C1 segment of cervical spinal cord (tissue), 14 donors: Measurements from ENCODE around the gene CAPN5.
"Not testable (repeated sequence)": the region's sequence is repeated elsewhere in the genome, so short reads cannot be mapped to it uniquely, and the experiment has no call there.

Experiments
- DNase-seq, 14 donors: peaks; one replicate each; lab custom pipeline; 2025; lab: John Stamatoyannopoulos, UW

The CAPN5 gene

DNA sequence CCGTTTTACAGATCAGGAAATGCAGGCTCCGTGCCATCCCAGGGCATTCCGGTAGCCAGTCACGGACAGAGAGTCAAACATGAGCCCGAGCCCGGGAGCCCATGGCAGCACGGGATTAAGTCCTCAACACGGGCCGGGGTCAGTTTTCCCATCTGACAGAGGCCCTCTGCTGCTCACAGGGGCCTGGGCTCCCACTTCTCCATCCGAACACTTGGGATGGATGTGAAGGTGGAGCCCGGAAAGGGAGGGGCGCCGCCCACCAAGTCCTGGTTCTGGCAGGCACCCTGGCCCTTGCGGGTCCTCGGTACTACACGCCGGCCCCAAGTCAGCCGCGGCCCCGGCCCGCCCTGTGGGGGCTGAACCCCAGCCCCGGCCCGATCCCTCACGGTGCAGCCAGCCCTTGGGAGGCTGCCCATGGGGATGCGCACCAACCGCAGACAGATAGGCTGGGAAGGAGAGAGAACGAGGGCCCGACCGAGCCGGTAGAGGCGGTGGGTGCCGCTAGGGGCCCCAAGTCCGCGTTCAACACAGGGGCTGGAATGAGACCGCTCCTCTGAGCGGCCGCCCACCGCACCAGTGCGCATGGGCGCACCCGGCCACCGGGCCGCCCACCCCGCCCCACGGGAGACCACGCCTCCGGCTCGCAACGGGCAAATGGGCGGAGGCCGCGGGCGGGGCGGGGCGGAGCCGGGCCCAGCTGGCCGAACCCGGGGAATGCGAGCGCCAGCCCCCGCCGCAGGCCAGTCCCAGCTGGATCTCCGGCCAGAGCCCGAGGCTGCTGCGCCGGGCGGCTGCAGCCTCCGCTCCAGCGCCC, at the start of gene CAPN5:
Gene CAPN5 (plus strand): TSS at position 743 of the 814 bp plus-strand sequence. CDS start 17,916 bp downstream, outside the sequence.
- peak; percentile 27 to 96 (median 86) for DNase-seq

DNA sequence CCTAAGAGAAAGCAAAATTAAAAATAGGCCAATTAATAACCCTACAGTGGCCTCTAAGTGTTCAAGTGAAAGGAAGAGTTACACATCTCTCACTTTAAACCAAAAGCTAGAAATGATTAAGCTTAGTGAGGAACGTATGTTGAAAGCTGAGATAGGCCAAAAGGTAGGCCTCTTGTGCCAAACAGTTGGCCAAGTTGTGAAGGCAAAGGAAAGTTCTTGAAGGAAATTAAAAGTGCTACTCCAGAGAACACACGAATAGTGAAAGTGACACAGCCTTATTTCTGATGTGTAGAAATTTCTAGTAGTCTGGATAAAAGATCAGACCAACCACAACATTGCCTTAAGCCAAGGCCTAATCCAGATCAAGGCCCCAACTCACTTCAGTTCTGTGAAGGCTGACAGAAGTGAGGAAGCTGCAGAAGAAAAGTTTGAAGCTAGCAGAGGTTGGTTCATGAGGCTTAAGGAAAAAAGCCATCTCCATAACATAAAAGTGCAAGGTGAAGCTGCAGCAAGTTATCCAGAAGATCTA, 48.3 kb upstream of the CAPN5 start:
- DNase-seq, result not testable (repeated sequence)

DNA sequence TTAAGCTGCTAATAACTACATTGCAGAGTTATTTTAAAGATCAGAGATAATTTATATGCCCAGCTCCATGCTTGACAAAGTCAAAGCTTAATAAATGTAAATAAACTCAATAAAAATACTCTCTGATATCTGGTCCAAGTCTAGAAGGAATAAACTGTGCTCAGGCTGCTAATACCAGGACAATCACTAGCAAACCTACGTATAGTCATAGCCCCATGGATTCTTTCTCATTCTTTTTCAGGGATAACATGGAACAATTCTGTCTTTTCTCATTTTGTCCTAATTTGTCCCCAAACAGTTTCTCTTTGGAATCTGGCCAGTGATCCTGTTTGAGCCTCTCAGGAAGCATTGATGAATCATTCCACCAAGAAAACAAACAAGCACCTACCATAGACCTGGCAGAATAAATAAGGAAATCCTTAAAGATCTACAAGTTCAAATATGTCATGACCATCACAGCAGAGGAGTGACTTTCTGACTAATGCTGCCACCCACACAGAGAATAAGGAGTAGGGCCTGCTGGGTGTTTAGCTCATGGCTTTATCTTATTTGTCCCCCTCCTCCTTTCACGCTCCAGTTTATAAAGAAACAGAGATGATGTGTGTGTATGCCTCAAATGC, 46.7 kb upstream of the CAPN5 start:
- no peak for DNase-seq

DNA sequence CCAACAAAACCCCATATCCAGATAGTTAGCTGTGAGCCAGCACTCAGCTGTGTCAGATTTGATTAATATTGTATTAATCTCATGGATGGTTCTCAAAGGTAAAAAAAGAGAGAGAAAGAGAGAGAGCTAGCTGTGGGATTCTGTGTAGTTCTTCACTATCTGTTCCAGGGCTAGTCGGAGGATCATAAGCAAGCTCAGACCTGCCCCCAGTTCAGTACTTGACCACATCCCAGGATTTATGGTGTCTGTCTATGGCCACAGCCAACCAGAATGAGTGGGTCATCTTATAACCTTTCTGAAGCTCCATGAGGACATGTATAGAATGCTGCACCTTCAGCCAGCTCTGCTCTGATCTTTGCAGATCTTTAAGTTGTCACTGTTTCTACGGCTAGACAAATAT, 46.0 kb upstream of the CAPN5 start:
- no peak for DNase-seq

DNA sequence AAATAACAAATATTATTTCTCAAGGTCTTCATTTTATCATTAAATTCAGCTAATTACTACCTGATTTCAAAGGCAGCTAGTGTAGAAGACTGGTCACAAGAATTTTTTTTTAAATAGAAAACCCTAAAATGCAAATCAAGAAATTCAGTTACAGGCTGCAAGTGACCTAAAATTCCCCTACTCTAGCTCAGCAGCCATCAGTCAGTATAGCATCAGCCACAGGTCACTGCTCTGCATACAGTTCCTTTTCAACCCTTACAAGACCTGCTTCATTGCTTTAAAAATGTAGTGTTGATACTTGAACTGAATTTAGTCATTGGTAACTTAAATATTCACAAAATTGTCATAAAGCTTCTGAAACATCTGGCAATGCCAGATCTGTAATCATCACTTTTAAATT, 42.0 kb upstream of the CAPN5 start:
- no peak for DNase-seq

DNA sequence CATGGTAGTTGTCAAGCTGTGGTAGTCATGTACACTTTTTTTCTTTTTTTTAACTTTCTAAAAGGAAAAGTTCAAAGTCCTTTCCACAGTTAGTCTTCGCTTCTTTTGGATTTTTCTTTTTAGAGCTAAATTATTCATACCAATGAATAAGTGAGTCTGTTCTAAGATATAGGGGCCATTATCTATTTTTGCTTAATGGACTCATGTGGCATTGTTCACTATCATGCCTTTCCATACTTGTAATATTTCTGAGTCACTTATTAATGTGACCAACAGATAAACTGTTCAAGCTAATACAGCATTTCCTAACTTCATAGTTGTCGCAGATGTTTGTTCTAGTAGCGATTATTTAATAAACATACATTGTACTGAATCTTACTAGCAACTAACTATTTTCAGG, 40.5 kb upstream of the CAPN5 start:
- no peak for DNase-seq

DNA sequence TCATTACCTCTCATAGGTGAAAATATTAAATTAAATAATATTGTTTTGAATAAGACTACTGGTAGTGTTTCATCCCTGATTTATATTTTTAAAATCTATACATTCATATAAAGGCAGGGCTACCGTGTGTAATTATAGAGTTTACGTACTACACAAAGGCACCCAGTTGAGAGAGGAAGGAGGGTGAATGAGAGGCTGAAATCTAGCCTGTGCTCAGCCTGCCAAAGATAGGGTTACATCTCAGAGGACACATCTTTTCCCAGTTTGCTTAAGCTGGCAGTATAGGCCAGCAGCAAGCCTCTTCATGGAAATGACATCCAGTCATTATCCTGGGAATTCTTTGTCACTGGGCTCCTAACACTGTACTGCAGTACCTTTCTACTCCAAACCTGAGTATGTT, 40.0 kb upstream of the CAPN5 start:
- no peak for DNase-seq

DNA sequence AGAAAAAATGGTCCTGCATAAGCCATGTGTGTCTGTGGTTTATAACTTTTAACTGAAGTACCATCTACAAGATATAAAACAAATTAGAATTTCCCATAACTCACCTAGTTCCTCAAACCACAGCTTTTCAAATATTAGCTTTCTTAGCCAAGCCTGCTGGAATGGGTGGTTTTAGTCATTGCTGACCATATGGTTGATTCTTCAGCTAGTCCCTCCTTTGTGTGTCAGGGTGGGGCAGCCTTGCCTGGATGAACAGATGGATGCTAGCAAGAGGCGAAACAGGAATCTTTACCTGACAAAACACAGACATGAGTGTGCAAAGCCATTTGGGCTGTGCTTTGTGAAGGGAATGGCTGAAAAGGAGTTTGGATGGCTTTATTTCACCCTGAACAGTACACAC, 39.5 kb upstream of the CAPN5 start:
- DNase-seq, result peak in 1 of 14 donors; percentile 86

DNA sequence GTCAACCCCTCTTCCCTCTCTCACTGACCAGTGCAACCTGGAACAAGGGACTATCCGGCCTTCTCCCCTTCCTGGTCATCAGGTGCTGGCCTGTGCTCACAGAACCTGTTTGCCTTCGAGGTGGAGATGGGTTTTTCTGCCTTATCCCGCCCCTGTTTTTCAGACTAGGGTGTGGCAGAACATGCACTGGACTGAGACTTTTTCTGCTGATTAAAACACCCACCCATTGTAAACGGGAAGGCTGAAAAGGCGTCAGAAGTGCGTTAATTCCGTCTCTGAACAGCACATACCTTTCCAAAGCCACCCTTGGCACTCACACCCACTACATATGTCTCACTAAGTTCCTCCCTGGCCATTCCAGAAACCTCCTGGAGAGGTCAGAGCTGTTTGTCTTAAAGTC, 36.9 kb upstream of the CAPN5 start:
- no peak for DNase-seq

DNA sequence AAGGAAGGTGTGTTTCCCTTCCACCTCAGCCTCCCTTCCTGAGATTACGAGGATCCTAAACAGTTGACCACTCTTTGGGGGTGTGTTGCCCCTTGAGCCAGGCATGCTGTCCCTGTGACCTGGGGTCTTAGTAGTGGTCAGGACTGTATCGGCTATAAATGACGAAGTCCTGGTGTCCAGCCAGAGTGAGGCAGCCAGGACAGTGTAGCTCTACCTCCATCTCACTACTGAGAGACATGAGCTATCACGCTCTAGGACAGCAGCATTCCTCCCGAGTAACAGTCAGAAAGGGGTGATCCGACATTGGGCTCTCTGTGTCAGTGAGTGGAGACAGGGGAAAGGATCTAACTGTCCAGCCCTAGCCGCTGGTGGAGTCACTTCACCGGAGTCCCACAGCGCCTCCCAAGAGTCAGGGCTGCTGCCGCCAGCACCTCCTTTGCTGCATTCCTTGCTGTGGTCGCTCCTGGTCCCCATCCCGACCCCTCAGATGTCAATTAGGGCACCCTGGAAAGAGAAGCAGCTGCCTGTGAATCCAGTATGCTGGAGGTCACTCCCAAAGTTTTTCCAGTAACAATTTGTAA, 35.8 kb upstream of the CAPN5 start:
- no peak for DNase-seq

DNA sequence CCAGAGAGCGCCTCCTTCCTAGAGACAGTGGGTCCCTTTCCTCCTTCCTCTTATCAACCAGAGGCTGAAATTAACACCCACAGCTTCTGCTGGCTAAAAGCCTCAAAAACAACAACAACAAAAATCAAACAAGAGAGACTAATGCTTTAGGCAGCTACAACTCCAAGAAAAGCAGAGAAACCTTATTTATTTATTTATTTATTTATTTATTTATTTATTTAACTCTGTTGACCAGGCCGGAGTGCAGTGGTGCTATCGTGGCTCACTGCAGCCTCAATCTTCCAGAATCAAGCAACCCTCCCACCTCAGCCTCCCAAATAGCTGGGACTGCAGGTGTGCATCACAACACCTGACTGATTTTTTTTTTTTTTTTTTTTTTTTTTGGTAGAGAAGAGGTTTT, 35.2 kb upstream of the CAPN5 start:
- no peak for DNase-seq

DNA sequence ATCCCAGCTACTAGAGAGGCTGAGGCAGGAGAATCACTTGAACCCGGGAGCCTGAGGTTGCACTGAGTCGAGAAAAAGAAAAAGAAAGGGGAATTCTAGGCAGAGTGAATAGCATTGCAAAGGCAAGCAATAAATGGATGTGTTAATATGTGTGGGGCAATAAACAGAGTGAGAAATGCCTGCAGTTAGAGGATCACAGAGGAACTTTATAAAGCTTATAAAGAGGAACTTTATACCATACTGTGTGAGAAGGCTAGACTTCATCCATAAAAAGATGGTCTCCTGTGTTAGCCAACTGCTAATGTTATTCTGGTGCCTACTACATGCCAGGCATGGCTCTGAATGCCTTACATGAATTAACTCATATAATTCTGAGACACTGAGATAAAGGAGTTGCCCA, 31.7 kb upstream of the CAPN5 start:
- DNase-seq, result no peak

DNA sequence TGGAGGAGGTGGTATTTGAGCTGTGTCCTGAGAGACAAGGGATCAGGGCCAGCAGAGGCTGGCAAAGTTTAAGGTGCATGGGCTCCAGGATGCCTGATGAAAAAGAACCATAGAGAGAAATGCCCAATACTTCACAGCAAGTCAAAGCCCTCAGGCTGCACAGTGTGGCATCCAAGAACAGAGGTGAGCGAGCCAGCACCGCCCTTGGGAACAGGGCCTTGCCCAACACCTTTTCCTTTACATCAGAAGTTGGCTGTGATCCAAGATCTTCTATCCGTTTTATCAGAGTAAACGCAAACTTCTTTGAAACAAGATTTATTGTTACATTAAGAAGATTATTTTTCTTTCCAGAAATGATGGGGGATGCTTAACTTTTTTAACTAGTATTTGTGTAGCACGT, 31.2 kb upstream of the CAPN5 start:
- DNase-seq, result no peak

DNA sequence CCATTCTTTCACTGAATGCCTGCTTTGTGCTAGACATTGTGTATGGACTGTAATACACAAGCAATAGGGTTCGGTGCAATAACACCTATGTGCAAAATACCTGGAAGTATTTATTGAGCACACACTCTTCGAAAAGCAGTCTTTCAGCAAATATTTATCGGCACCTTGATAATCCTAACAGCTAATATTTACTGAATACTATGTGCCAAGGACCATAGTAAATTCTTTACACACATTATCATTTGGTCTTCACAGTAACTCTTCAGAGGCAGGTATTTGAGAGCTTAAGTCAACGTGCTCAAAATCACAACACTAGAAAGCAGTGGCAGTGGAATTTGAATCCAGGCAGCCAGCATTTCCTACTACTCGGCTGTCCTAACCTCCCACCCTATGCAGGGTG, 30.4 kb upstream of the CAPN5 start:
- no peak for DNase-seq

DNA sequence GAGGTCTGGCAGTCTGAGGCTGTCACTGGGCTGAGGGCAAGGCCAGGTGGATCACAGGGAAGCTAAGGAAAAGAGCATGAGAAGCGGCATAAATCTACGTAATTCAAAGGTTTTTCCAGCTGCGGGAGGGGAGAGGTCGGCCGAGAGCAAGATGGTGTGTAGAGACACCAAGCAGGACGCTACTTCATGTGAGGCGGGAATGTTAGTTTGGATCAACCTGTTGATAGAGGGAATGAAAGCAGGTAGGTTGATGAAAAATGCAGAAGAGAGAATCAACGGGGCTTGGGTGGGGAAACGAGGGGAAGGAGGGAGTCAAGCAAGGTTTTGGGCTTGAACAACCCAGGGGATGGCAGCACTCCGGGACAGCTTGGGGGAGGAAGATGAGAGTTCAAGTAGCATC, 29.7 kb upstream of the CAPN5 start:
- no peak for DNase-seq

DNA sequence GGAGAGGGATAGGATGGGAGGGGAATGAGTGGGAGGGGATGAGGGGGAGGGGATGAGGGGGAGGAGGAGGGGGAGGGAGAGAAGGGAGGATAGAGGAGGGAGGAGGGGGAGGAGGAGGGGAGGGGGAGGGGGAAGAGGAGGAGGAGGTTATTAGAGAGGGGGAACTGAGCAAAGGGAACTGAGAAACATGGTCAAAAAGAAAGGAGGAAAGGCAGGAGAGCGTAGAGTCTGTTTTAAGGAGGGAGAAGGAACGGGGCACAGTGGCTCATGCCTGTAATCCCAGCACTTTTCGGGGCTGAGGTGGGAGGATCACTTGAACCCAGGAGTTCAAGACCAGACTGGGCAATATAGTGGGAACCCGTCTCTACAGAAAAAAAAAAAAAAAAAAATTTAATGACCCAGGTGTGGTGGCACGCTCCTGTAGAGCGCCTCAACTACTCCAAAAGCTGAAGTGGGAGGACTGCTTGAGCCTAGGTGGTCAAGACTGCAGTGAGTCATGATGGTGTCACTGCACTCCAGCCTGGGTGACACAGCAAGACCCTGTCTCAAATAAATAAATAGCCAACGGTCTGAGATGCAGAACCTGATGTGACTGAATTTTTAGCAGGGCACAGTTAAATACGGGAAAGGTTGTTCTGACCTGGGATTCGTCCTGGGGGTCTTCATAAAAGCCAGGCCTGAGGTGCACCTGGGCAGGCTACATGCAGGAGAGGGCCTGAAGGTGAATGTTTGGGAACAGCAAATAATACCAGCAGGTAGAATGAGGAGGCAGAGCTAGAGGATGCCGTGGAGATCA, 28.5 kb upstream of the CAPN5 start:
- DNase-seq, result no peak

DNA sequence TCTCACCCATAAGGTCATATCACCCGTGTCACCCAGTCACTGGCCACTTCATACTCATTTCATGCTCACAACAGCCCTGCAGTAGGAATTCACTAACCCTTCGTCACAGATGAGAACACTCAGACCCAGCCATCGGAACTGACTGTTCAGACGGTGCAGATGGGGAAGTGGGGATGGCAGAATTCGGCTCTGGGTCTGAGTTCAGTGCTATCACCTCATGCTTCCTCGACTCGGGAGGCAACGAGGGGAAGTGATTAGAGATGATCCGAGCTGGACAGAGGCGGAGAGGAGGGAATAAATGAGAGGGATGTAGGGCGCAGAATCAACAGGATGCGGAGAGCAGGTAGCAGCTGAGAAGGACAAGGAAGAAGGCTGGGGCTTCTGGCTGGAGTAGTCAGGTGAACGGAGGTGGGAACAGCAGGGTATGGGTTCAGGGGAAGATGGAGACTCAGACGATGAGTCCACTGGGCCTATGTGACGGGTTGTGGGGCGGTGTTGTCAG, 27.9 kb upstream of the CAPN5 start:
- DNase-seq, result no peak

DNA sequence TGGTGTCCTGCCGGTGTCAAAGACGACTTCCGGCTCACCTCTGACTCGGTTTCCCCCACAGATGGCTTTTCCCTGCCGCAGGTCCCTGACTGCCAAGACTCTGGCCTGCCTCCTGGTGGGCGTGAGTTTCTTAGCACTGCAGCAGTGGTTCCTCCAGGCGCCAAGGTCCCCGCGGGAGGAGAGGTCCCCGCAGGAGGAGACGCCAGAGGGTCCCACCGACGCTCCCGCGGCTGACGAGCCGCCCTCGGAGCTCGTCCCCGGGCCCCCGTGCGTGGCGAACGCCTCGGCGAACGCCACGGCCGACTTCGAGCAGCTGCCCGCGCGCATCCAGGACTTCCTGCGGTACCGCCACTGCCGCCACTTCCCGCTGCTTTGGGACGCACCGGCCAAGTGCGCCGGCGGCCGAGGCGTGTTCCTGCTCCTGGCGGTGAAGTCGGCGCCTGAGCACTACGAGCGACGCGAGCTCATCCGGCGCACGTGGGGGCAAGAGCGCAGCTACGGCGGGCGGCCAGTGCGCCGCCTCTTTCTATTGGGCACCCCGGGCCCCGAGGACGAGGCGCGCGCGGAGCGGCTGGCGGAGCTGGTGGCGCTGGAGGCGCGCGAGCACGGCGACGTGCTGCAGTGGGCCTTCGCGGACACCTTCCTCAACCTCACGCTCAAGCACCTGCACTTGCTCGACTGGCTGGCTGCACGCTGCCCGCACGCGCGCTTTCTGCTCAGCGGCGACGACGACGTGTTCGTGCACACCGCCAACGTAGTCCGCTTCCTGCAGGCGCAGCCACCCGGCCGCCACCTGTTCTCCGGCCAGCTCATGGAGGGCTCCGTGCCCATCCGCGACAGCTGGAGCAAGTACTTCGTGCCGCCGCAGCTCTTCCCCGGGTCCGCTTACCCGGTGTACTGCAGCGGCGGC, 27.0 kb upstream of the CAPN5 start:
- DNase-seq, result no peak

DNA sequence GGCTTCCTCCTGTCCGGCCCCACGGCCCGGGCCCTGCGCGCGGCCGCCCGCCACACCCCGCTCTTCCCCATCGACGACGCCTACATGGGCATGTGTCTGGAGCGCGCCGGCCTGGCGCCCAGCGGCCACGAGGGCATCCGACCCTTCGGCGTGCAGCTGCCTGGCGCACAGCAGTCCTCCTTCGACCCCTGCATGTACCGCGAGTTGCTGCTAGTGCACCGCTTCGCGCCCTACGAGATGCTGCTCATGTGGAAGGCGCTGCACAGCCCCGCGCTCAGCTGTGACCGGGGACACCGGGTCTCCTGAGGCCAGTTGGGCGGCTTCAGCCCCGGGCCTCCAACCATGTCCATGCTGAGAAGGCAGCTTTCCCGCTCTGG, 26.4 kb upstream of the CAPN5 start:
- DNase-seq, result no peak

DNA sequence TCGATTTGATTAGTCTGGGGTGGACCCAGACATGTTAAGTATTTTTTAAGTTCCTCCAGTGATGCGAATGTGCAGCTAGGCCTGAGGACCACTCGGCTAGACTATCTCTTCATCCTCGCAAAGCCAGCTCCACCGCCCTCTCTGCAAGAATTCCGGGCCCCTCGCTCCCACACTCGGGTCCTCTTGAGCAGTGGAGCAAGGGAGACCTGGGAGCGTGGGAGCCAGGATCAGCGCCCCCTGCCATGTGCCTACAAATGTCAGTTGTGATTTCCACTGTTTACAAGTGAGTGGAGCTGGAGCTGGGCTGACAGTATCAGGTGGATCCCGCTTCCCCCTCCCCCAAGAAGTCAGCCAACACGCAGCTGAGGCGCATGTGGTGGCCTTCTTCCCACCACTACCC, 25.9 kb upstream of the CAPN5 start:
- no peak for DNase-seq
